OCI-LY7 (cell line): Measurements from ENCODE around the gene FAM199X. TPM values are rescaled to one million over a fixed set of nuclear protein-coding genes. Genes with fewer than 3 reads are reported as not detected.
A peak's percentile ranks its signal among the peaks of the same experiment; 100 is the strongest.

Experiments
- BruUV-seq: library from RNA; stranded (reverse); fragments of 400-500 nt; replicated peaks from 2 replicates; lab custom pipeline; 2021; lab: Mats Ljungman, UMichigan
- CTCF ChIA-PET: fragments of 300-600 bp; sonication (Branson Sonifier 250); formaldehyde crosslinking; loops from one replicate; lab custom pipeline; 2022; ENCODE audit warnings: antibody characterized with exemption; ENCODE audit not compliant: unreplicated experiment; lab: Charles Lee
- POLR2A ChIA-PET: fragments of 300-600 bp; sonication (Branson Sonifier 250); formaldehyde crosslinking; loops from one replicate; lab custom pipeline; 2022; ENCODE audit warnings: antibody characterized with exemption; lab: Charles Lee
- DNase-seq: peaks from one replicate; pipeline ENCODE4 v3.0.0-alpha.2; 2015; ENCODE audit warnings: low spot score
- H2AFZ ChIP-seq: fragments of 200-600 bp; sonication (generic), shearing (Covaris generic); 2 replicates; pipeline ENCODE4 v1.6.1; 2014; ENCODE audit warnings: mild to moderate bottlenecking, antibody characterized with exemption, low read length, moderate library complexity
- H3K27ac ChIP-seq: fragments of 200-600 bp; sonication (generic); 2 replicates; pipeline ENCODE4 v1.5.1; 2014; ENCODE audit warnings: mixed run types, low read depth, mild to moderate bottlenecking, moderate library complexity, low read length, inconsistent platforms; ENCODE audit not compliant: poor library complexity, severe bottlenecking
- H3K36me3 ChIP-seq: fragments of 200-600 bp; sonication (generic); 2 replicates; pipeline ENCODE4 v1.6.1; 2014; ENCODE audit warnings: mild to moderate bottlenecking, antibody characterized with exemption, low read length, moderate library complexity, mixed read lengths; ENCODE audit not compliant: insufficient read depth
- H3K4me1 ChIP-seq: fragments of 200-600 bp; sonication (generic); 2 replicates; pipeline ENCODE4 v1.5.1; 2014; ENCODE audit warnings: mild to moderate bottlenecking, low read length; ENCODE audit not compliant: insufficient read depth, poor library complexity, severe bottlenecking
- H3K4me2 ChIP-seq: fragments of 200-600 bp; sonication (generic); 2 replicates; pipeline ENCODE4 v1.6.1; 2014; ENCODE audit warnings: mild to moderate bottlenecking, low read length
- H3K4me3 ChIP-seq: fragments of 200-600 bp; sonication (generic); 2 replicates; pipeline ENCODE4 v1.5.1; 2014; ENCODE audit warnings: mild to moderate bottlenecking, low read depth, low read length; ENCODE audit not compliant: poor library complexity, severe bottlenecking
- H3K79me2 ChIP-seq: fragments of 200-600 bp; sonication (generic); 2 replicates; pipeline ENCODE4 v1.6.1; 2016; ENCODE audit warnings: low read depth, mild to moderate bottlenecking, low read length, moderate library complexity, mixed read lengths; ENCODE audit not compliant: insufficient read depth
- H3K9me2 ChIP-seq: fragments of 200-600 bp; sonication (generic); 2 replicates; pipeline ENCODE4 v1.6.1; 2016; ENCODE audit warnings: mild to moderate bottlenecking, low read length, mixed read lengths; ENCODE audit not compliant: insufficient read depth
- H3K9me3 ChIP-seq: fragments of 200-600 bp; sonication (generic); 2 replicates; pipeline ENCODE4 v1.6.1; 2014; ENCODE audit warnings: mild to moderate bottlenecking, mixed run types, low read length, mixed read lengths
- H4K20me1 ChIP-seq: fragments of 200-600 bp; sonication (generic); 2 replicates; pipeline ENCODE4 v1.6.1; 2014; ENCODE audit warnings: mild to moderate bottlenecking, antibody characterized with exemption, low read length, moderate library complexity, mixed read lengths; ENCODE audit not compliant: insufficient read depth
- EZH2phosphoT487 ChIP-seq: fragments of 200-600 bp; sonication (generic); IDR thresholded peaks from 2 replicates; pipeline ENCODE4 v1.6.1; 2018; ENCODE audit warnings: low read depth, borderline replicate concordance, mild to moderate bottlenecking, mixed run types, antibody characterized with exemption, low read length, moderate library complexity, mixed read lengths
- intact Hi-C: fragments of 100-400 bp; cut with micrococcal nuclease; formaldehyde crosslinking; loops from one replicate; pipeline ENCODE4 v1.10.0; 2022; ENCODE audit not compliant: unreplicated experiment
- total RNA-seq, 2 experiments: library from RNA; depleted of rRNA in 1 of 2; stranded (reverse); fragments of >200 nt in 1 of 2; shearing (Covaris generic) in 1 of 2; gene quantifications; 2 replicates each; pipeline ENCODE4 v1.2.3, GENCODE V29; 2014 to 2022
- TF ChIP-seq, protein P1 (sequence below): fragments of 200-600 bp; sonication (generic); conservative IDR thresholded peaks from 2 replicates; pipeline ENCODE4 v1.5.1; 2014; ENCODE audit warnings: mild to moderate bottlenecking, antibody characterized with exemption, low read length, moderate library complexity, mixed read lengths

Gene FAM199X
- total RNA-seq, 2 experiments from 2014 or later, result 10.6 to 19.2 TPM

DNA sequence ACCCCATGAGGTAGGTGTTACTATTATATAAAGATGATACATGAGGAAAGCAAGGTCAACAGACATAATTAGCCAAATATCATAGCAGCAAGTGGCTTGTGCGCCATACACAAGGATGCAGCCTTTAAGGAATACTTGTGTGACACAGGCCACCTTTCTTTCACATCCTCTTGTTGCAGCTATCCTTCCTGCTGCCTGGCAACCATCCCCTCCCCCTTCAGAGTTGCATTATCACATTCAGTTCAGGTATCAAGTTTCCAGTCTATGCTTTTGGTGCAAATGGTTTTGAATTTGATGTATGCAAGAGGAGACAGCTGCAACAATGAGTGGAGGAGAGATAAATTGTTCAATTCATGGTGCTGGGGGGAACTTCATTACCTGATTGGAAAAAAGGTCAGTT is 47.5 kb upstream of the FAM199X start:
- no peak for DNase-seq
- Histone ChIP-seq H3K79me2 (no peaks in the 10 kb centered on the region), H3K27ac (no peak overlapping the region), H2AFZ (no peak overlapping the region), H3K4me2 (no peak overlapping the region; the same call in 1 of the 2 replicates), H4K20me1 (no peaks in the 10 kb centered on the region), H3K9me2 (no peaks in the 10 kb centered on the region), H3K36me3 (no peaks in the 10 kb centered on the region), H3K4me1 (peaks cover 23% of the 10 kb centered on the region), H3K4me3 (no peak overlapping the region), H3K9me3 (no peaks in the 10 kb centered on the region)
- CTCF ChIA-PET, result no interaction called here
- intact Hi-C loops, result no loop called here
- no TSS peak for BruUV-seq
- POLR2A ChIA-PET, result interaction anchor here (0.5 kb wide), 1 partner anchor 274 kb away, joined by 5 read pairs; no protein-coding TSS in a partner anchor
- TF ChIP-seq, protein P1, sequence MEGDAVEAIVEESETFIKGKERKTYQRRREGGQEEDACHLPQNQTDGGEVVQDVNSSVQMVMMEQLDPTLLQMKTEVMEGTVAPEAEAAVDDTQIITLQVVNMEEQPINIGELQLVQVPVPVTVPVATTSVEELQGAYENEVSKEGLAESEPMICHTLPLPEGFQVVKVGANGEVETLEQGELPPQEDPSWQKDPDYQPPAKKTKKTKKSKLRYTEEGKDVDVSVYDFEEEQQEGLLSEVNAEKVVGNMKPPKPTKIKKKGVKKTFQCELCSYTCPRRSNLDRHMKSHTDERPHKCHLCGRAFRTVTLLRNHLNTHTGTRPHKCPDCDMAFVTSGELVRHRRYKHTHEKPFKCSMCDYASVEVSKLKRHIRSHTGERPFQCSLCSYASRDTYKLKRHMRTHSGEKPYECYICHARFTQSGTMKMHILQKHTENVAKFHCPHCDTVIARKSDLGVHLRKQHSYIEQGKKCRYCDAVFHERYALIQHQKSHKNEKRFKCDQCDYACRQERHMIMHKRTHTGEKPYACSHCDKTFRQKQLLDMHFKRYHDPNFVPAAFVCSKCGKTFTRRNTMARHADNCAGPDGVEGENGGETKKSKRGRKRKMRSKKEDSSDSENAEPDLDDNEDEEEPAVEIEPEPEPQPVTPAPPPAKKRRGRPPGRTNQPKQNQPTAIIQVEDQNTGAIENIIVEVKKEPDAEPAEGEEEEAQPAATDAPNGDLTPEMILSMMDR, result no peak
- TF ChIP-seq EZH2phosphoT487, result no peak

DNA sequence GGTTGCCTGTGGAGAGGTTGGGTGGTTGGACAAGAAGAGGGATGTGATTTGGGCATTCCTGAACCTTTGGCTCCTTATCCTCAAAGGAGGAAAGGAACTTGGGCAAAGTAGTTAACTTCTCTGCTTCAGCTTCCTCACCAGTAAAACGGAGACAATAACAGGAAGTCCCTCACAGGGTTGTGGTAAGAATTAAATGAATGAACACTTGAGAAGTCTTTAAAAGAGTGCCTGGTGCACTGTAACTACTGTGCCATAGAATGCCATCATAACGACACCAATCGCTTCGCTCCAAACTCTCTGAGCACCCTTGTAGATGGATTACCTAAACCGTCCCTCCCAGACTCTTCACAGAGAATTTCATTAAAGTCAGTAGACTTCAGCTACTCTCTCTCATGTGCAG is 43.4 kb upstream of the FAM199X start:
- no peak overlapping the region for H3K4me3 ChIP-seq
- no peaks in the 10 kb centered on the region for H3K9me3 ChIP-seq
- BruUV-seq, result no TSS peak
- no peaks in the 10 kb centered on the region for H3K9me2 ChIP-seq
- H3K36me3 ChIP-seq, result no peaks in the 10 kb centered on the region
- TF ChIP-seq, protein P1, result no peak
- TF ChIP-seq EZH2phosphoT487, result no peak
- no peaks in the 10 kb centered on the region for H4K20me1 ChIP-seq
- peaks cover 36% of the 10 kb centered on the region for H3K4me1 ChIP-seq
- H2AFZ ChIP-seq, result peak overlapping the region; percentile 45
- peak overlapping the region; percentile 65 for H3K27ac ChIP-seq
- intact Hi-C loops, result no loop called here
- ChIA-PET POLR2A (interaction anchor here (0.6 kb wide), 1 partner anchor 52 kb away, joined by 5 read pairs; no protein-coding TSS in a partner anchor), CTCF (no interaction called here)
- H3K79me2 ChIP-seq, result no peaks in the 10 kb centered on the region
- H3K4me2 ChIP-seq, result peak overlapping the region; percentile 55
- peak; percentile 51 for DNase-seq

DNA sequence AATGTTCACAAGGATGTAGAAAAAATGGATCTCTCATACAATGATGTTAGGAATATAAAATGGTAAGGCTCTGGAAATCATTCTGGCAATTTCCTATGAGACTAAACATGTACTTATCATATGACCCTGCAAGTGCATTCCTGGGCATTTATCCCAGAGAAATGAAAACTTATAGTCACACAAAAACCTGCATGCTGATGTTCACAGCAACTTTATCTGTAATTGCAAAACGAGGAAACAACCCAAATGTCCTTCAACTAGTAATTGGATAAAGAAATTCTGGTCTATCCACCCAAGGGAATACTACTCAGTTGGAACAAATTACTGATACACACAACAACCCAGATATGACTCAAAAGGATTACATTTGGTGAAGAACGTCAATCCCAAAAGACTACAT is 39.4 kb upstream of the FAM199X start:
- Histone ChIP-seq H3K27ac (no peak overlapping the region), H3K36me3 (no peaks in the 10 kb centered on the region), H3K9me3 (no peaks in the 10 kb centered on the region), H3K9me2 (no peaks in the 10 kb centered on the region), H3K4me1 (peaks cover 28% of the 10 kb centered on the region), H3K4me2 (0 out of 2 replicates have a peak overlapping the region, but pooled peaks have one; percentile 1), H3K4me3 (no peak overlapping the region), H4K20me1 (no peaks in the 10 kb centered on the region), H3K79me2 (no peaks in the 10 kb centered on the region), H2AFZ (no peak overlapping the region)
- POLR2A ChIA-PET, result no interaction called here
- BruUV-seq, result no TSS peak
- TF ChIP-seq, protein P1, result no peak
- TF ChIP-seq EZH2phosphoT487, result no peak
- CTCF ChIA-PET, result no interaction called here
- intact Hi-C loops, result no loop called here
- no peak for DNase-seq
